Globus pallidus (tissue), 1 donor: ENCODE data around the gene METTL26.

Experiments used
- DNase-seq: peaks from one replicate; pipeline ENCODE4 v3.0.0-alpha.2; 2015; ENCODE audit warnings: low spot score

METTL26 gene

GRCh38 chr16:595094-595528 lies 41.0 kb downstream of the METTL26 start:
- DNase-seq = no peak

GRCh38 chr16:593807-594206 lies 42.3 kb downstream of the METTL26 start:
- DNase-seq = no peak

- DNase-seq = no peak
Observed at GRCh38 chr16:593406-593805, 42.7 kb downstream of the METTL26 start.

- peak; percentile 44 for DNase-seq
Observed at GRCh38 chr16:592518-593306, 43.4 kb downstream of the METTL26 start.

GRCh38 chr16:591892-592517 lies 44.1 kb downstream of the METTL26 start:
- DNase-seq = no peak

- no peak for DNase-seq
Observed at GRCh38 chr16:591231-591630, 44.9 kb downstream of the METTL26 start.

- no peak for DNase-seq
Observed at GRCh38 chr16:590815-591200, 45.3 kb downstream of the METTL26 start.

GRCh38 chr16:590188-590814 lies 45.8 kb downstream of the METTL26 start:
- DNase-seq = no peak

- peak; percentile 98 for DNase-seq
Observed at GRCh38 chr16:589658-590187, 46.4 kb downstream of the METTL26 start, which contains the start of gene RAB40C. Gene RAB40C, plus strand, starts transcription at chr16:590066. Its CDS starts 226 bp downstream, at chr16:590292.

- peak; percentile 95 for DNase-seq
Observed at GRCh38 chr16:588889-589657, 47.0 kb downstream of the METTL26 start.

GRCh38 chr16:588639-588888 lies 47.5 kb downstream of the METTL26 start:
- no peak for DNase-seq

- DNase-seq = peak; percentile 34
Observed at GRCh38 chr16:586645-587590, 49.2 kb downstream of the METTL26 start.

GRCh38 chr16:586047-586644 lies 50.0 kb downstream of the METTL26 start:
- no peak for DNase-seq

GRCh38 chr16:585351-585750 lies 50.8 kb downstream of the METTL26 start:
- no peak for DNase-seq
